AG09319 (cell line): ENCODE measurements around the gene KSR2.

Experiments
- DNase-seq: peaks from one replicate; pipeline ENCODE4 v3.0.0-alpha.2; 2010; ENCODE audit warnings: low read depth; ENCODE audit errors: extremely low read depth
- TF ChIP-seq, protein P1 (sequence below): IDR thresholded peaks from 2 replicates; pipeline ENCODE4 v1.5.1; 2011; ENCODE audit warnings: low read depth, mild to moderate bottlenecking, inconsistent platforms, low read length, moderate library complexity

The KSR2 gene

DNA sequence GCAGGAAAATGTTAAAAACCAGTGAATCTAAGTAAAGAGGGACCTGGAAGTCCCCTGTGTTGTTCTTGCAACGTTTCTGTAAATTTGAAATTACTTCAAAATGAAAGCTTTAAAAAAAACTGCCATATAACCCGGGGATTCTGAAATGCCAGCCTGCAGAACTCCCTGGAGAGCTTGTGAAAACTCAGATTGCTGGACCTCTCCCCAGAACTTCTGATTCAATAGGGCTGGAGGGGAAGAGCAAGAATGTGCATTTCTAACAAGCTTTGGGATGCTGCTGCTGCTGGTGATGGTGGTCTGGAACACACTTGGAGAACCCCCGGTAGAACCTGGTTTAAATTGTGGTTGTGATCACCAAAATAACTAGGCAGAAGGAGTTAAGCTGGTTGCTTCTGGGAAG is 307.3 kb downstream of the KSR2 start:
- TF ChIP-seq, protein P1, sequence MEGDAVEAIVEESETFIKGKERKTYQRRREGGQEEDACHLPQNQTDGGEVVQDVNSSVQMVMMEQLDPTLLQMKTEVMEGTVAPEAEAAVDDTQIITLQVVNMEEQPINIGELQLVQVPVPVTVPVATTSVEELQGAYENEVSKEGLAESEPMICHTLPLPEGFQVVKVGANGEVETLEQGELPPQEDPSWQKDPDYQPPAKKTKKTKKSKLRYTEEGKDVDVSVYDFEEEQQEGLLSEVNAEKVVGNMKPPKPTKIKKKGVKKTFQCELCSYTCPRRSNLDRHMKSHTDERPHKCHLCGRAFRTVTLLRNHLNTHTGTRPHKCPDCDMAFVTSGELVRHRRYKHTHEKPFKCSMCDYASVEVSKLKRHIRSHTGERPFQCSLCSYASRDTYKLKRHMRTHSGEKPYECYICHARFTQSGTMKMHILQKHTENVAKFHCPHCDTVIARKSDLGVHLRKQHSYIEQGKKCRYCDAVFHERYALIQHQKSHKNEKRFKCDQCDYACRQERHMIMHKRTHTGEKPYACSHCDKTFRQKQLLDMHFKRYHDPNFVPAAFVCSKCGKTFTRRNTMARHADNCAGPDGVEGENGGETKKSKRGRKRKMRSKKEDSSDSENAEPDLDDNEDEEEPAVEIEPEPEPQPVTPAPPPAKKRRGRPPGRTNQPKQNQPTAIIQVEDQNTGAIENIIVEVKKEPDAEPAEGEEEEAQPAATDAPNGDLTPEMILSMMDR: no peak
- DNase-seq: no peak

GRCh38 chr12:117660896-117661295 is 307.9 kb downstream of the KSR2 start:
- DNase-seq: no peak
- TF ChIP-seq, protein P1: no peak

DNA sequence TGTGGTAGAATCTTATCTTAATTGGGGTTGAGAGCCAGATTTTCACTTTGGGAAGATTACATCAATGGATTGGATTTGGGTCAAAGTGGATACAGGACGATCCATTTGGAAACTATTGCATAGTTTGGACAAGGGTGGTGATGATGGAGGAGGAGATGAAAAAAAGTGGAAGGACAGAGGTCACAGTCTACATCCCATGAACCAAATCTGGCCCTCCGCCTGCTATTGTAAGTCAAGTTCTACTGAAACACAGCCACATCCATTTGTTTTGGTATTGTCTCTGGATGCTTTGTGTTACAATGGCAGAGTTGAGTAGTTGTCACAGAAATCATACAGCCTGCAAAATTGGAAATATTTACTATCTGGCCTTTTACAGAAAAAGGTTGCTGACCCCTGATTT is 310.6 kb downstream of the KSR2 start:
- no peak for DNase-seq
- TF ChIP-seq, protein P1: no peak

DNA sequence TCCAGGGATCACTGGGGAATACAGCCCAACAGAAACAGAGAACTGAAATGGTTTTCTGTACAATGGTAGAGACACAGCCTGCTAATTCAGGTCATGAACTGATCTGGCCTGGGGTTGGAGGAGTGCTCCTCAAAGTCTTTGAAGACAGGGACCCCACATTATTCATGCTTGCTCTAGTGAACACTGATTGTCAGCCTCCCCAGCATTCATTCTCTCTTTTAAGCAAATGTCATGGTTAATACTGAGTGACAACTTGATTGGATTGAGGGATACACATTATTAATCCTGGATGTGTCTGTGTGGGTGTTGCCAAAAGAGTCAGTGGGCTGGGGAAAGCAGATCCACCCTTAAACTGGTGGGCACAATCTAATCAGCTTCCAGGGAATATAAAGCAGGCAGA is 319.0 kb downstream of the KSR2 start:
- TF ChIP-seq, protein P1: no peak
- DNase-seq: no peak

DNA sequence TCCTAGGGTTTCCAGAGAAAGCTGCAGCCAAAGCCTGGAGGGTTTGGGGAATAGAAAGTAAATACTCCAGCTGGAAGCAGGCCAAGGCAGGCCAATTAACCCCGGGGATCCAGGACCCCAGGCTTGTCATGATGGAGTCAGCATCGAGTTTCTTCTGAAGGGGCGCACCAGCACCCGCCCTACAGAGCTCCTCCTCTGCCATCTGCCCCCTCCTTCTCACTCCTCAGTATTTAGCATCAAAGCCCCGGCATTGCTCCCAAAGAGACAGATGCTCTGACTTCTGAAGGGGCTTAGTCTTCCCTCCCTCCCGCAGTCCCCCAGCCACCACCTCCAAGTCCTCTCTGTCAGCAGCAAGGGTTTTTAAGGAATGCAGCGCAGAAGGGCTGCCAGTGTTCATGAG is 322.3 kb downstream of the KSR2 start:
- TF ChIP-seq, protein P1: no peak
- no peak for DNase-seq

DNA sequence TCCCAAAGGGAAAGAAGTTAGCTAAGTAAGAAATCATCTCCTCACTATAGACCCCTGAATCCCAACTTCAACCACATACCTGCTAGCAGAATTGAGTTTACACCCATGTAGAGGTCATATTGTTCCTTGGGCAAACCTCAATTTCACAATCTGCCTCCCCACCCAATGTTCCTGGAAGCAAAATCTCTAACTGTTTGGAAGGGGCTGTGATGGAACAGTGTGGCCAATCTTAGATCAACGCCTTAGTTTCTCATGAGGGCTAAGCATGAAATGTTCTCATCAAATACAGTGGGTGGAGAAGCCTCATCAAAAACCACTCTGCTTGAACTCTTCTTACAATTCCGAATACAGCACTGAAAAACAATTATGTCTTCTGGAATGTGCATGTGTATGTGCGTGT is 323.3 kb downstream of the KSR2 start:
- TF ChIP-seq, protein P1: no peak

DNA sequence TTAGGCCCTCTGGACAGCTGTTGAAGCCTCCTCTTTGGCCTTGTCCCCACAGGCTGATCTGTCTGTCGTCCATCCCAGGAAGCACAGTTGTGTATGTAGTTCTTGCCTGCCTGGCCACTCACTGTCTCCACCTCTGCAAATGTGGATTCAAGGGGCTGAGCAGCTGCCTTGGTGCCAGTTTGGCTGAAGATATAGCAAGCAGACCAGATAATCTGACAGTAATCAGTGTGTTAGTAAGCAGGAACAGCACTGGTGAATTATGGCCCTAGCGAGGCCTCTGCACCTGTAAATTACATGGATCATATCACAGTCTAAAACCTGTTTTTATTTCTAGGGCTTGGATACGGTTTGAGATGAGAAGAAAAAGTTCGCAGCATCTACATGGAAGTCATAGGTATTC is 324.8 kb downstream of the KSR2 start:
- TF ChIP-seq, protein P1: no peak
- no peak for DNase-seq

More for the DNA sequence above, 323.3 kb downstream of the KSR2 start:
- DNase-seq: no peak

- no peak for DNase-seq
- TF ChIP-seq, protein P1: no peak
Measured at GRCh38 chr12:117641885-117642284, 326.9 kb downstream of the KSR2 start.
